ENCODE results near the gene MRNIP.
A peak's percentile ranks its signal among the peaks of the same experiment; 100 is the strongest.
"Not testable (repeated sequence)": the region's sequence is repeated elsewhere in the genome, so short reads cannot be mapped to it uniquely, and the experiment has no call there.

MRNIP gene

GRCh38 chr5:179802207-179802883 is 56.3 kb downstream of the MRNIP start:
- peak; percentile 60 for DNase-seq

DNA sequence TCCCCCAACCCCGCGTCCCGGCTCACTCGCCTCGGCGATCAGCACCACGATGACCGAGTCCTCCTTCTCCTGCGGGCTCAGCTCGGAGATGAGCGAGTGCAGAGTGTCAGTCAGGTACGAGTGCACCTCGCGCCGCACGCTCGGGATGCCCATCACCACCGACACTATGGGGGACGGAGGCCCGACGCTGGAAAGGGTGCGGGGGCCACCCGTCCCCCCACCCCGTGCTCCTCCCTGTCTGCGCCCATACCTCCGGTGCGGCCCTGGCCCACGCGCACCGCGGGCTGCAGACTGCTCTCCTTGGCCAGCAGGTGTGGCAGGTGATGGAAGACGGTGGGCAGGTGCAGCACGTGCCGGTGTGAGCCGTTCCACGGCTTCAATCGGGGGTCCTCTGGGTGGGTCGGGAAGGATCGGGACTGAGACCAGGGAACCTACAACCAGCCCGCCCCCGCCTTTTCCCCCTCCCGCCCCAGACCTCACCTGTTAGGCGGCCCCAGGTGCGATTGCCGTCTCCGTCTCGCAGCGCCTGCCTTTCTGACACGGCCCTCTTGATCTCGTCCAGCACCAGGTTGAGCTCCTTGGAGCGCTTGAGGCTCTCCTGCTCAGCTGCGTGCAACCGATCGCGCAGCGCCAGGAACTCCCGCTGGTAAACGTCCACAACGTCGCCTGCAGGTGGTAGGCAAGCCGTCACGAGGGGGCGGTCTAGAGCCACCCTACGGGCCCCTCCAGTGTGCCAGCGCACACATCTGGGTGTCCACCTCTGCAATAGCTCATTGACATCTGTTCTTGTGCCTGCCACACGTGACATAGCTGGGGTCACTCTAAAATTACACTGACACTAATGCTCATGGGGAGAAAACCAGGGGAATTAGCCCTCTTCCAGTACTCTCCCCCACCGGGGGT is 57.1 kb downstream of the MRNIP start:
- peak; percentile 94 for DNase-seq

DNA sequence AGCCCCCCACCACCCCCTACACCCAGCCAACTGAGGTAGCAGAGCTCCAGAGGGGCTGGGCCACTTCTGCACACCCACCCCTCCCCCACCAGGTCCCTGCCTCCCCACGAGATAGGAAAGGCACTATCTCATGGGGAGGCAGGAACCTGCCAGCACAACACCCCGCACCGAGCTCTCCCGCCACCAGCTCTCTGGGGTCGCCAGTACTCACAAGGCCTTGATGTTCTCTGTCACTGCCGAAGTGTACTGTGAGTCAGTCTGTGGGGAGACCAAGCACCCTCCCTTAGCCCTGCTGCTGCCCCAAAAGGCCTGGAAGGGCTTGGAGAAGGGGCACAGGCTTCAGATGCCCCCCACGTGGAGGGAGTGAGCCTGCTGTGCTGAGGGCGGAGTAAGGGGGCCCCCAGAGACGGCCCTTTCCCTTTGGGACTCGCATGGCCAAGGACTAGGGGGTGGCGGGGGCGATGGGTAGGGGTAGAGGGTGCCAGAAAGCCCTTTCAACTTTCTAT is 57.9 kb downstream of the MRNIP start:
- peak; percentile 58 for DNase-seq

GRCh38 chr5:179800071-179800695 is 58.4 kb downstream of the MRNIP start:
- DNase-seq, result no peak

DNA sequence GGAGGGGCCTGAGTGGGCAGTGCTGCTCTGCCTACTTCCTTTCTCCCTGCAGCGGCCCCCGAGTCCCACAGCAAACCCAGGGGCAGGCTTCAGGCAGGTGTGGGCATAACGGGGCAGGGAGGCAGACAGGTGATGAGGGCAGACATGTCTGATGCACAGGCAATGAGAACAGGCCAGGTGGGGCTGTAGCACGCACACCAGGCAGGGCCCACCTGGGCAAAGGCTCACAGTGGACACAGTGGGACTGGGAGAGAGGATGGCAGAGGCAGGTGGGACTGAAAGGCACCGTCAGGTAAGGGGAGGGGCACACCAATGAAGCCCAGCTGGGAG is 59.0 kb downstream of the MRNIP start:
- no peak for DNase-seq

GRCh38 chr5:179798771-179799643 is 59.6 kb downstream of the MRNIP start:
- no peak for DNase-seq

- DNase-seq, result no peak
These were observed 60.4 kb downstream of the MRNIP start for GRCh38 chr5:179798144-179798770.

DNA sequence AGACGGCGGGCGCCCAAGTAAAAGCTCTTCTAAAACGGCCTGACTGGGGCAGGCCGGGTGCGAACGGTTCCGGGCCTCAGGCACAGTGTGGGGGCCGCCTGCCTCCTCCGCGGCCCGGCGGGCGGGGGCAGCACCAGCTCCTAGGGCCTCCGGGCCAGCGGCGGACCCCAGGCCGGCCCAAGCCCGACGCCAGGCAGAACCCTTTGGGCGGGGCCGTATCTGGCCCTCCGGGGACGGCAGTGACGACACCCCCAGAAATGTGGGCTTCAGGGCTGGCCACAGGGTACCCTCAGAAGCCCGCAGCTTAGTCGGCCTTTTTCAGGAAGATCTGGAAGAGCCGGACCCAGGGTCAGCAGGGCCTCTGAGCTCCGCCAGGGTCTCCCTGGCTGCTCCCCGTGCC is 60.9 kb downstream of the MRNIP start:
- DNase-seq, result no peak

GRCh38 chr5:179796877-179797608 is 61.6 kb downstream of the MRNIP start:
- no peak for DNase-seq

GRCh38 chr5:179795863-179796833 is 62.5 kb downstream of the MRNIP start:
- peak; percentile 88 for DNase-seq

DNA sequence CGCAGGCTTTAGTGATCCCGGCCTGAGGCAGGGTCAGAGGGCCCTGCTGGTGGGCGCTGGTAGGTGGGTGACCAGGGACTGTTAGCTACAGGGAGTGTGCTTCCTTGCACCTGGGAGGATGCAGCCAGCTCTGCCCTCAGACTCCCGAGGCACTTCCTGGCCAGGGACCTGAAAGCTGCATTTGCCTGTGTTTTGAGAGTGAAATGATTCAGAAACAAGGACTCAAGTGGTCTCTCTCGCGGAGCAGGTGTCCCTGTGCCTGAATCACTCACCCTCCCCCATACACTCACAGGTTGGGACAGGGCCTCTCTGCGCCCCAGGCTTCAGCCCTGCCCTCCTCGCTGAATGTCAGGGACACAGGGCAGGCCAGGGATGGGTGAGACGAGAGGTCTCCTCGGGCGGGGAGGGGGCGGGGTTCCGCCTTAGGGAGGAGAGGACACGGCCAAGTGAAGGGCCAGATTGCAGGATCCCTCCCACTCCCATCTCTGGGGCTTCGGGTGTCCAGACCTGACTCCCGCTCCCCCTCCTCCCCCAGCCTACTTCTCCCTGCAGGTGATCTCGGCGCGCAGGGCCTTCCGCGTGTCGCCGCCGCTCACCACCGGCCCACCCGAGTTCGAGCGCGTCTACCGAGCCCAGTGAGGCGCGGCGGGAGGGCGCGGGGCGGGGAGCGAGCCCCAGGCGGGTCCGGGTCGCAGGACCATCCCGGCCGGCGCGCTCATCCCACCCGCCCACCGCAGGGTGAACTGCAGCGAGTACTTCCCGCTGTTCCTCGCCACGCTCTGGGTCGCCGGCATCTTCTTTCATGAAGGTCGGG is 63.4 kb downstream of the MRNIP start:
- no peak for DNase-seq

DNA sequence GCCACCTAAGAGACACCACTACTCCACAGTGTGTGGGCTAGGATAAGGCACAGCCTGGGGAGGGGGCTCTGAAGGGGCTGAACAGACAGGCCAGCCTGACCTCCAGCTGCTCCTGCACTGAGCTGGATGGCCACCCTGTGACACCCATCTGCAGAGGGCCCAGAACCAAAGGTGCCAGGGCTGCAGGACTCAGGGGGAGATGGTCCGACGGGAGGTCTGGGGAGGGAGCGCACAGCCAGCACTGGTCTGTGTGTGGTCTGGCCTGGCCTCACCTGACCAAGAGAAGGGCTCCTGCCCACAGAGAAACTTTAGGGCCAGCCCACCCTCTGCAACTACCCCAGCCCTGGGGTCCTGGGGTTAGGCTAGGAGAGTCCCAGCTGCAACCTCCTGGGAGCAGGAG is 64.0 kb downstream of the MRNIP start:
- DNase-seq, result no peak

DNA sequence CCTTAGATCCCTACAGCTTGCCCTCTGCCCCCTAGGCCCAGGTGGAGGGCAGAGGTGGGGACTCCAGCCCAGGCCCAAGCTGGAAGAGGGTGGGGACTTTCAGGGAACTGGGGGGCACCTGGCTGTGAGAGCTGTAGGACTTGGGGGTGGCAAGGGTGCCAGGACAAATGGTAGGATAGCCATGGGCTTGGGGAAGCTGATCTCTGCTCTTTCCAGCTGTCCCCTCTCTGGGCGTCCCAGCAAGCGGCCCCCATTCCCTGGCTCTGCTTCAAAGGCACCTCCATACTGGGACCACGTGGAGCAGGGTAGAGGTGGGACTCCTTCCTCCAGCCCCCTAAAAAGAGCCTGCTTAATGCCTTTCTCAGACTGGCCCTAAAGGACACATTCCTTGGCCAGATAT is 64.4 kb downstream of the MRNIP start:
- DNase-seq, result no peak

- peak; percentile 79 for DNase-seq
These were observed 65.0 kb downstream of the MRNIP start, which contains the start of gene LTC4S for GRCh38 chr5:179793468-179794139. Gene LTC4S (plus strand): TSS chr5:179793986. CDS start chr5:179794081, 95 bp downstream.

- no peak for DNase-seq
These were observed 65.8 kb downstream of the MRNIP start for GRCh38 chr5:179792612-179793467.

GRCh38 chr5:179791881-179792611 is 66.6 kb downstream of the MRNIP start:
- DNase-seq, result no peak

DNA sequence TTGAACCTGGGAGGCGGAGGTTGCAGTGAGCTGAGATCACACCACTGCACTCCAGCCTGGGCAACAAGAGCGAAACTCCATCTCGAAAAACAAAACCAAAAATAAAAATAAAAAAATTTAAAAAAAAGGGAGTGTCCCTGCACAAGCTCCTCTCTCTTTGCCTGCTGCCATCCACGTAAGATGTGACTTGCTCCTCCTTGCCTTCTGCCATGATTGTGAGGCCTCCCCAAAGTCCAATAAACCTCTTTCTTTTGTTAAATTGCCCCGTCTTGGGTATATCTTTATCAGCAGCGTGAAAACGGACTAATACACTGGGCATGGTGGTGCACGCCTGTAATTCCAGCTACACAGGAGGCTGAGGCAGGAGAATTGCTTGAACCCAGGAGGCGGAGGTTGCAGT is 69.3 kb downstream of the MRNIP start:
- not testable (repeated sequence) for DNase-seq
